GM23338 (cell line): Measurements from ENCODE around the gene KLHL25. TPM values are rescaled to one million over a fixed set of nuclear protein-coding genes. Genes with fewer than 3 reads are reported as not detected.

ENCODE experiments used
- ATAC-seq: fragments of 200-7000 bp; cut with Tn5 transposase; 3 replicates; pipeline ENCODE4 v1.9.1; 2020
- DNase-seq: peaks from one replicate; pipeline ENCODE4 v3.0.0-alpha.2; 2015; ENCODE audit warnings: low spot score
- H2AFZ ChIP-seq: fragments of 200-600 bp; sonication (generic); 2 replicates; pipeline ENCODE4 v1.8.0; 2016; ENCODE audit warnings: antibody characterized with exemption, mild to moderate bottlenecking, moderate library complexity
- H3F3A ChIP-seq: fragments of 200-600 bp; sonication (generic); replicated peaks from 2 replicates; pipeline ENCODE4 v1.8.0; 2017; ENCODE audit warnings: antibody characterized with exemption, mixed run types, low read depth
- H3K27ac ChIP-seq: fragments of 200-600 bp; sonication (generic); 2 replicates; pipeline ENCODE4 v1.6.1; 2016; ENCODE audit warnings: low read depth
- H3K27me3 ChIP-seq: fragments of 200-600 bp; sonication (generic); 2 replicates; pipeline ENCODE4 v1.8.0; 2016; ENCODE audit warnings: mild to moderate bottlenecking, mixed run types, moderate library complexity; ENCODE audit not compliant: insufficient read depth
- H3K36me3 ChIP-seq: fragments of 200-600 bp; sonication (generic); 2 replicates; pipeline ENCODE4 v1.8.0; 2016; ENCODE audit warnings: mild to moderate bottlenecking; ENCODE audit not compliant: insufficient read depth
- H3K4me1 ChIP-seq: fragments of 200-600 bp; sonication (generic); 2 replicates; pipeline ENCODE4 v1.8.0; 2016; ENCODE audit warnings: mild to moderate bottlenecking, moderate library complexity; ENCODE audit not compliant: insufficient read depth
- H3K4me2 ChIP-seq: fragments of 200-600 bp; sonication (generic); 2 replicates; pipeline ENCODE4 v1.7.1; 2017; ENCODE audit warnings: mixed run types
- H3K4me3 ChIP-seq: fragments of 200-600 bp; sonication (generic); 2 replicates; pipeline ENCODE4 v1.6.1; 2016; ENCODE audit warnings: mixed run types
- H3K79me2 ChIP-seq: fragments of 200-600 bp; sonication (generic); replicated peaks from 2 replicates; pipeline ENCODE4 v1.8.0; 2017; ENCODE audit warnings: mild to moderate bottlenecking; ENCODE audit not compliant: insufficient read depth
- H3K9me2 ChIP-seq: fragments of 200-600 bp; sonication (generic); 2 replicates; pipeline ENCODE4 v1.8.0; 2017; ENCODE audit not compliant: insufficient read depth
- H4K20me1 ChIP-seq: fragments of 200-600 bp; sonication (generic); replicated peaks from 2 replicates; pipeline ENCODE4 v1.8.0; 2017; ENCODE audit warnings: mild to moderate bottlenecking; ENCODE audit not compliant: insufficient read depth
- H3K27ac Mint-ChIP-seq: 2 replicates; pipeline ENCODE4 v1.8.0; 2020; ENCODE audit warnings: inconsistent platforms, mild to moderate bottlenecking, moderate library complexity, mixed read lengths
- H3K27me3 Mint-ChIP-seq: 3 replicates; pipeline ENCODE4 v1.8.0; 2022; ENCODE audit warnings: low read depth, mild to moderate bottlenecking, moderate library complexity, mixed read lengths, inconsistent platforms; ENCODE audit not compliant: insufficient read depth, poor library complexity
- H3K36me3 Mint-ChIP-seq: 3 replicates; pipeline ENCODE4 v1.8.0; 2021; ENCODE audit warnings: low read depth, mild to moderate bottlenecking, inconsistent platforms, moderate library complexity, mixed read lengths
- H3K4me1 Mint-ChIP-seq: 3 replicates; pipeline ENCODE4 v1.8.0; 2020; ENCODE audit warnings: mild to moderate bottlenecking, inconsistent platforms, mixed read lengths
- H3K4me3 Mint-ChIP-seq: 3 replicates; pipeline ENCODE4 v1.8.0; 2021; ENCODE audit warnings: moderate library complexity, mild to moderate bottlenecking, inconsistent platforms, mixed read lengths
- H3K9me3 Mint-ChIP-seq: 3 replicates; pipeline ENCODE4 v1.8.0; 2020; ENCODE audit warnings: moderate library complexity, mild to moderate bottlenecking, inconsistent platforms, mixed read lengths
- ETS1 ChIP-seq: IDR thresholded peaks from 2 replicates; pipeline ENCODE4 v1.6.1; 2016; ENCODE audit warnings: antibody characterized with exemption
- JUNB ChIP-seq: IDR thresholded peaks from one replicate; pipeline ENCODE4 v1.6.1; 2016; ENCODE audit warnings: antibody characterized with exemption; ENCODE audit not compliant: unreplicated experiment
- ZNF114 ChIP-seq: fragments of 250-450 bp; sonication (Bioruptor Pico); IDR thresholded peaks from 2 replicates; pipeline ENCODE4 v1.5.0; 2020; ENCODE audit warnings: mild to moderate bottlenecking, moderate library complexity
- ZNF331 ChIP-seq: fragments of 250-450 bp; sonication (Bioruptor Pico); IDR thresholded peaks from 2 replicates; pipeline ENCODE4 v1.5.0; 2020; ENCODE audit warnings: low read depth, mild to moderate bottlenecking, moderate library complexity
- ZNF462 ChIP-seq: fragments of 250-450 bp; sonication (Bioruptor Pico); IDR thresholded peaks from 2 replicates; pipeline ENCODE4 v1.5.0; 2020; ENCODE audit warnings: mild to moderate bottlenecking, moderate library complexity
- polyA plus RNA-seq: library from polyadenylated mRNA; unstranded; fragments of >200 nt; fragmentation: Nextera tagmentation; extraction: Ambion mirVana; gene quantifications from 2 replicates; pipeline ENCODE4 v1.2.1, GENCODE V29; 2016
- total RNA-seq: library from RNA; depleted of rRNA; stranded (reverse); fragments of >200 nt; shearing (Covaris generic); gene quantifications from 2 replicates; pipeline ENCODE4 v1.2.3, GENCODE V29; 2014
- TF ChIP-seq, protein P1 (sequence below): IDR thresholded peaks from one replicate; pipeline ENCODE4 v1.6.1; 2018; ENCODE audit warnings: antibody characterized with exemption; ENCODE audit not compliant: unreplicated experiment

Gene KLHL25
- total and polyA plus RNA-seq, 2 experiments from 2014 or later = 5.2 to 28.5 TPM

GRCh38 chr15:85804481-85805170, 9.9 kb upstream of the KLHL25 start:
- H3K27ac Mint-ChIP-seq = no peak overlapping the region
- no peaks in the 10 kb centered on the region for H3K4me1 Mint-ChIP-seq
- Histone ChIP-seq H2AFZ (peak overlapping the region; percentile 47), H3K79me2 (no peaks in the 10 kb centered on the region), H3K36me3 (no peaks in the 10 kb centered on the region), H3K27me3 (no peaks in the 10 kb centered on the region), H3K4me2 (no peak overlapping the region), H3K27ac (no peak overlapping the region), H3F3A (no peaks in the 10 kb centered on the region), H3K4me3 (no peak overlapping the region), H3K4me1 (no peaks in the 10 kb centered on the region), H3K9me2 (0 out of 2 replicates have a peak, but pooled peaks cover 3% of the 10 kb centered on the region), H4K20me1 (no peaks in the 10 kb centered on the region)
- ATAC-seq (no peak), DNase-seq (no peak)
- H3K27me3 Mint-ChIP-seq = peaks cover 6% of the 10 kb centered on the region
- no peaks in the 10 kb centered on the region; the same call in 2 of the 3 replicates for H3K9me3 Mint-ChIP-seq
- H3K4me3 Mint-ChIP-seq = no peak overlapping the region
- H3K36me3 Mint-ChIP-seq = no peaks in the 10 kb centered on the region; the same call in 2 of the 3 replicates
- no peak for TF ChIP-seq ZNF462
- TF ChIP-seq JUNB = no peak
- TF ChIP-seq ZNF331 (CRISPR knock-in tag) = no peak
- no peak for TF ChIP-seq ETS1
- TF ChIP-seq, protein P1, sequence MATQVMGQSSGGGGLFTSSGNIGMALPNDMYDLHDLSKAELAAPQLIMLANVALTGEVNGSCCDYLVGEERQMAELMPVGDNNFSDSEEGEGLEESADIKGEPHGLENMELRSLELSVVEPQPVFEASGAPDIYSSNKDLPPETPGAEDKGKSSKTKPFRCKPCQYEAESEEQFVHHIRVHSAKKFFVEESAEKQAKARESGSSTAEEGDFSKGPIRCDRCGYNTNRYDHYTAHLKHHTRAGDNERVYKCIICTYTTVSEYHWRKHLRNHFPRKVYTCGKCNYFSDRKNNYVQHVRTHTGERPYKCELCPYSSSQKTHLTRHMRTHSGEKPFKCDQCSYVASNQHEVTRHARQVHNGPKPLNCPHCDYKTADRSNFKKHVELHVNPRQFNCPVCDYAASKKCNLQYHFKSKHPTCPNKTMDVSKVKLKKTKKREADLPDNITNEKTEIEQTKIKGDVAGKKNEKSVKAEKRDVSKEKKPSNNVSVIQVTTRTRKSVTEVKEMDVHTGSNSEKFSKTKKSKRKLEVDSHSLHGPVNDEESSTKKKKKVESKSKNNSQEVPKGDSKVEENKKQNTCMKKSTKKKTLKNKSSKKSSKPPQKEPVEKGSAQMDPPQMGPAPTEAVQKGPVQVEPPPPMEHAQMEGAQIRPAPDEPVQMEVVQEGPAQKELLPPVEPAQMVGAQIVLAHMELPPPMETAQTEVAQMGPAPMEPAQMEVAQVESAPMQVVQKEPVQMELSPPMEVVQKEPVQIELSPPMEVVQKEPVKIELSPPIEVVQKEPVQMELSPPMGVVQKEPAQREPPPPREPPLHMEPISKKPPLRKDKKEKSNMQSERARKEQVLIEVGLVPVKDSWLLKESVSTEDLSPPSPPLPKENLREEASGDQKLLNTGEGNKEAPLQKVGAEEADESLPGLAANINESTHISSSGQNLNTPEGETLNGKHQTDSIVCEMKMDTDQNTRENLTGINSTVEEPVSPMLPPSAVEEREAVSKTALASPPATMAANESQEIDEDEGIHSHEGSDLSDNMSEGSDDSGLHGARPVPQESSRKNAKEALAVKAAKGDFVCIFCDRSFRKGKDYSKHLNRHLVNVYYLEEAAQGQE = no peak
- no peak for TF ChIP-seq ZNF114 (CRISPR knock-in tag)
